PC-3 (cell line): Measurements from ENCODE around the gene HNRNPLL. TPM values are rescaled to one million over a fixed set of nuclear protein-coding genes. Genes with fewer than 3 reads are reported as not detected.

Experiments
- ATAC-seq: fragments of 200-7000 bp; cut with Tn5 transposase; 2 replicates; pipeline ENCODE4 v1.9.1; 2020; ENCODE audit warnings: mild to moderate bottlenecking, moderate library complexity
- BruUV-seq: library from RNA; stranded (reverse); fragments of 400-500 nt; replicated peaks from 2 replicates; lab custom pipeline; 2021; lab: Mats Ljungman, UMichigan
- CTCF ChIA-PET: fragments of 300-600 bp; sonication (Branson Sonifier 250); formaldehyde crosslinking; loops from one replicate; lab custom pipeline; 2022; ENCODE audit warnings: antibody characterized with exemption; lab: Charles Lee
- POLR2A ChIA-PET: fragments of 300-600 bp; sonication (Branson Sonifier 250); formaldehyde crosslinking; loops from one replicate; lab custom pipeline; 2022; ENCODE audit warnings: antibody characterized with exemption; ENCODE audit not compliant: unreplicated experiment; lab: Charles Lee
- DNase-seq: peaks from one replicate; pipeline ENCODE4 v3.0.0-alpha.2; 2015
- H2AFZ ChIP-seq: fragments of 300-600 bp; sonication (generic); 2 replicates; pipeline ENCODE4 v1.6.0; 2016; ENCODE audit warnings: antibody characterized with exemption, low read length
- H3F3A ChIP-seq: fragments of 300-600 bp; sonication (generic); one replicate; pipeline ENCODE4 v1.6.0; 2017; ENCODE audit warnings: antibody characterized with exemption, low read length, control low read depth, mild to moderate bottlenecking; ENCODE audit not compliant: unreplicated experiment
- H3K27ac ChIP-seq: fragments of 300-600 bp; sonication (generic); 2 replicates; pipeline ENCODE4 v1.5.1; 2016; ENCODE audit warnings: mild to moderate bottlenecking, low read length
- H3K27me3 ChIP-seq: fragments of 300-600 bp; sonication (generic); 2 replicates; pipeline ENCODE4 v1.6.1; 2016; ENCODE audit warnings: low read length, mixed read lengths
- H3K36me3 ChIP-seq: fragments of 300-600 bp; sonication (generic); 2 replicates; pipeline ENCODE4 v1.6.1; 2016; ENCODE audit warnings: low read depth, mixed run types, low read length, mixed read lengths
- H3K4me1 ChIP-seq: fragments of 300-600 bp; sonication (generic); 2 replicates; pipeline ENCODE4 v1.5.1; 2016; ENCODE audit warnings: low read length; ENCODE audit not compliant: insufficient read depth
- H3K4me2 ChIP-seq: fragments of 300-600 bp; sonication (generic); 2 replicates; pipeline ENCODE4 v1.6.0; 2016; ENCODE audit warnings: low read length
- H3K4me3 ChIP-seq: fragments of 300-600 bp; sonication (generic); 2 replicates; pipeline ENCODE4 v1.5.1; 2016; ENCODE audit warnings: mild to moderate bottlenecking, low read length, mixed read lengths
- H3K79me2 ChIP-seq: fragments of 300-600 bp; sonication (generic); 2 replicates; pipeline ENCODE4 v1.6.1; 2017; ENCODE audit warnings: low read length, mixed read lengths
- H3K9ac ChIP-seq: fragments of 300-600 bp; sonication (generic); 2 replicates; pipeline ENCODE4 v1.6.0; 2016; ENCODE audit warnings: mild to moderate bottlenecking, low read length
- H3K9me2 ChIP-seq: fragments of 300-600 bp; sonication (generic); replicated peaks from 2 replicates; pipeline ENCODE4 v1.6.1; 2016; ENCODE audit warnings: mixed run types, low read length, mixed read lengths
- H3K9me3 ChIP-seq: fragments of 300-600 bp; sonication (generic); 2 replicates; pipeline ENCODE4 v1.6.1; 2016; ENCODE audit warnings: low read length, mixed read lengths
- H4K20me1 ChIP-seq: fragments of 300-600 bp; sonication (generic); 2 replicates; pipeline ENCODE4 v1.6.1; 2016; ENCODE audit warnings: low read length, mixed read lengths
- EZH2 ChIP-seq: fragments of 300-600 bp; sonication (generic); IDR thresholded peaks from one replicate; pipeline ENCODE4 v1.6.1; 2017; ENCODE audit warnings: antibody characterized with exemption, mild to moderate bottlenecking, low read length; ENCODE audit not compliant: unreplicated experiment
- EZH2phosphoT487 ChIP-seq: fragments of 300-600 bp; sonication (generic); IDR thresholded peaks from 2 replicates; pipeline ENCODE4 v1.6.1; 2018; ENCODE audit warnings: mild to moderate bottlenecking, antibody characterized with exemption, low read length, borderline replicate concordance
- intact Hi-C: fragments of 100-400 bp; cut with micrococcal nuclease; formaldehyde crosslinking; loops from 2 replicates; pipeline ENCODE4 v1.9.0; 2023
- total RNA-seq: library from RNA; depleted of rRNA; stranded (reverse); fragments of >200 nt; gene quantifications from 2 replicates; pipeline ENCODE4 v1.2.3, GENCODE V29; 2014
- TF ChIP-seq, protein P1 (sequence below): fragments of 300-600 bp; sonication (generic); conservative IDR thresholded peaks from 2 replicates; pipeline ENCODE4 v1.5.1; 2017; ENCODE audit warnings: antibody characterized with exemption, low read depth, mild to moderate bottlenecking, low read length

The HNRNPLL gene
- total RNA-seq, 1 experiment from 2014 or later, result 30.1 TPM

DNA sequence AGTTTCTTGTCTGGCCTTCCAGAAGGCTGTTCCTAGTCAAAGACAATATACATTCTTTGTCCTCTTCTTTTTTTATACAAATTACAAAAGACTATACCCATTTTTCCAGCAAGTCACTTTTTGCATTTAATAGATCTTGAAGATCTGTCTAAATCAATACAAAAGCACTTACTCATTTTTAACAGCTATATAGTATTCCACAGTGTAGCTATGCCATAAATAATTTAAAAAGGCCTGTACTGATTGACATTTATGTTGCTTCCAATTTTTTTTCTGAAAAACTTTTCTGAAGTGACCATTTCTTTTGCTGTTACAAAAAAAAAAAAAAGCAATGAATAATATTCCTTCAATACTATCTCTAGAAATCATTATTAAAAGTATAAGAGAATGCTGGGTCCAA lies 30.3 kb upstream of the HNRNPLL start:
- no peak overlapping the region for H3K27ac ChIP-seq
- no peak overlapping the region for H3K4me2 ChIP-seq
- ChIA-PET CTCF (no interaction called here), POLR2A (no interaction called here)
- no peaks in the 10 kb centered on the region for H3K9me3 ChIP-seq
- DNase-seq (no peak), ATAC-seq (no peak)
- H3K4me1 ChIP-seq, result no peaks in the 10 kb centered on the region
- H3K36me3 ChIP-seq, result no peaks in the 10 kb centered on the region
- intact Hi-C loops, result no loop called here
- no peaks in the 10 kb centered on the region for H4K20me1 ChIP-seq
- BruUV-seq, result no TSS peak
- no peaks in the 10 kb centered on the region for H3F3A ChIP-seq
- H2AFZ ChIP-seq, result no peak overlapping the region
- no peak for TF ChIP-seq EZH2
- TF ChIP-seq EZH2phosphoT487, result no peak
- TF ChIP-seq, protein P1, sequence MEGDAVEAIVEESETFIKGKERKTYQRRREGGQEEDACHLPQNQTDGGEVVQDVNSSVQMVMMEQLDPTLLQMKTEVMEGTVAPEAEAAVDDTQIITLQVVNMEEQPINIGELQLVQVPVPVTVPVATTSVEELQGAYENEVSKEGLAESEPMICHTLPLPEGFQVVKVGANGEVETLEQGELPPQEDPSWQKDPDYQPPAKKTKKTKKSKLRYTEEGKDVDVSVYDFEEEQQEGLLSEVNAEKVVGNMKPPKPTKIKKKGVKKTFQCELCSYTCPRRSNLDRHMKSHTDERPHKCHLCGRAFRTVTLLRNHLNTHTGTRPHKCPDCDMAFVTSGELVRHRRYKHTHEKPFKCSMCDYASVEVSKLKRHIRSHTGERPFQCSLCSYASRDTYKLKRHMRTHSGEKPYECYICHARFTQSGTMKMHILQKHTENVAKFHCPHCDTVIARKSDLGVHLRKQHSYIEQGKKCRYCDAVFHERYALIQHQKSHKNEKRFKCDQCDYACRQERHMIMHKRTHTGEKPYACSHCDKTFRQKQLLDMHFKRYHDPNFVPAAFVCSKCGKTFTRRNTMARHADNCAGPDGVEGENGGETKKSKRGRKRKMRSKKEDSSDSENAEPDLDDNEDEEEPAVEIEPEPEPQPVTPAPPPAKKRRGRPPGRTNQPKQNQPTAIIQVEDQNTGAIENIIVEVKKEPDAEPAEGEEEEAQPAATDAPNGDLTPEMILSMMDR, result no peak
- H3K79me2 ChIP-seq, result no peaks in the 10 kb centered on the region
- H3K9me2 ChIP-seq, result no peaks in the 10 kb centered on the region
- H3K4me3 ChIP-seq, result no peak overlapping the region
- no peaks in the 10 kb centered on the region for H3K27me3 ChIP-seq
- H3K9ac ChIP-seq, result no peak overlapping the region

DNA sequence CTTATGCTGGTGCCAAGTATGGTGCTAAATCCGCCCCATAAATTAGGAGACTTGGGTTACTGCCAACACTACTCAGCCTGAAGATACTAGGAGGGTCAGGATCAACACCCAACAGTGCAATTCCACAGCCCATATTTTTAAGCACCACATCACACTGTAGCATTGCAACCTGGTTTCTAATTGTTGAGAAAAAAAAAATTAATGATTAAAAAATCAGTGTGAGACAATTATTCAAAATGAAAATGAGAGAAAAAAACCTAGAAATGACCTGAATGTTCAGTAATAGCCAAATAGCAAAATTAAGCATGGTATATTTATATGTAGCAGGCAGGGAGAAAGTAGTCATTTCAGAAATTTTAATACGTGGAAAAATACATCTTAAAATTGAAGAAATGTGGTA lies 29.2 kb upstream of the HNRNPLL start:
- CTCF ChIA-PET, result no interaction called here

GRCh38 chr2:38629684-38630083 lies 27.0 kb upstream of the HNRNPLL start:
- no peaks in the 10 kb centered on the region for H3K4me1 ChIP-seq
- no peak overlapping the region for H3K9ac ChIP-seq
- ChIA-PET POLR2A (no interaction called here), CTCF (no interaction called here)
- intact Hi-C loops, result no loop called here
- no peak overlapping the region for H2AFZ ChIP-seq
- no peaks in the 10 kb centered on the region for H3F3A ChIP-seq
- no peak for DNase-seq
- H3K27ac ChIP-seq, result no peak overlapping the region
- H3K4me3 ChIP-seq, result no peak overlapping the region
- H3K9me3 ChIP-seq, result no peaks in the 10 kb centered on the region
- no peaks in the 10 kb centered on the region for H4K20me1 ChIP-seq
- H3K36me3 ChIP-seq, result no peaks in the 10 kb centered on the region
- no TSS peak for BruUV-seq
- H3K9me2 ChIP-seq, result no peaks in the 10 kb centered on the region
- no peak for ATAC-seq
- no peaks in the 10 kb centered on the region for H3K27me3 ChIP-seq
- H3K79me2 ChIP-seq, result no peaks in the 10 kb centered on the region
- H3K4me2 ChIP-seq, result no peak overlapping the region
- TF ChIP-seq, protein P1, result no peak
- TF ChIP-seq EZH2 (no peak), EZH2phosphoT487 (no peak)

More for the DNA sequence above, 29.2 kb upstream of the HNRNPLL start:
- POLR2A ChIA-PET, result no interaction called here
- Histone ChIP-seq H4K20me1 (no peaks in the 10 kb centered on the region), H3K9ac (no peak overlapping the region), H3K9me3 (no peaks in the 10 kb centered on the region), H3K4me2 (no peak overlapping the region), H3K36me3 (no peaks in the 10 kb centered on the region), H2AFZ (no peak overlapping the region), H3K4me1 (no peaks in the 10 kb centered on the region), H3K9me2 (no peaks in the 10 kb centered on the region), H3K79me2 (no peaks in the 10 kb centered on the region), H3K27me3 (no peaks in the 10 kb centered on the region), H3K27ac (no peak overlapping the region), H3F3A (no peaks in the 10 kb centered on the region), H3K4me3 (no peak overlapping the region)
- intact Hi-C loops, result no loop called here
- TF ChIP-seq, protein P1, result no peak
- no peak for TF ChIP-seq EZH2
- ATAC-seq, result no peak
- DNase-seq, result no peak
- BruUV-seq, result no TSS peak
